Activated naive CD4-positive, alpha-beta T cell treated with anti-CD3 and anti-CD28 coated beads for 36 hours (primary cell): ENCODE measurements around the gene BNIP5. TPM values are rescaled to one million over a fixed set of nuclear protein-coding genes. Genes with fewer than 3 reads are reported as not detected.

Source experiments
- CTCF ChIA-PET: fragments of 350-600 bp; sonication (Branson Sonifier 250); formaldehyde crosslinking; loops from one replicate; lab custom pipeline; 2021; ENCODE audit warnings: antibody characterized with exemption; lab: Charles Lee
- DNase-seq: peaks from one replicate; pipeline ENCODE4 v3.0.0-alpha.2; 2020
- H3K27ac Mint-ChIP-seq: one replicate; pipeline ENCODE4 v1.8.0; 2021; ENCODE audit warnings: mild to moderate bottlenecking, mixed read lengths
- H3K27me3 Mint-ChIP-seq: one replicate; pipeline ENCODE4 v1.8.0; 2021; ENCODE audit warnings: low read depth, mixed read lengths
- H3K36me3 Mint-ChIP-seq: one replicate; pipeline ENCODE4 v1.8.0; 2021; ENCODE audit warnings: low read depth, mixed read lengths
- H3K4me1 Mint-ChIP-seq: one replicate; pipeline ENCODE4 v1.8.0; 2021; ENCODE audit warnings: low read depth, mixed read lengths
- H3K4me3 Mint-ChIP-seq: one replicate; pipeline ENCODE4 v1.8.0; 2021; ENCODE audit warnings: mild to moderate bottlenecking, moderate library complexity, mixed read lengths
- H3K9me3 Mint-ChIP-seq: one replicate; pipeline ENCODE4 v1.8.0; 2021; ENCODE audit warnings: mixed read lengths
- intact Hi-C: fragments of 100-400 bp; cut with micrococcal nuclease; formaldehyde crosslinking; loops from one replicate; pipeline ENCODE4 v1.15.1; 2023
- total RNA-seq, 2 experiments: library from RNA; stranded (reverse); gene quantifications; one replicate each; pipeline ENCODE4 v1.2.3, GENCODE V29; 2021

The BNIP5 gene
- total RNA-seq, 2 experiments from 2014 or later = not detected

GRCh38 chr6:36297051-36297450 is 39.6 kb downstream of the BNIP5 start:
- H3K27me3 Mint-ChIP-seq = no peaks in the 10 kb centered on the region
- intact Hi-C loops = no loop called here
- no peak overlapping the region for H3K27ac Mint-ChIP-seq
- CTCF ChIA-PET = interaction anchor here (0.6 to 0.7 kb wide), 2 partner anchors 62 to 125 kb away, joined by 3 read pairs; no protein-coding TSS in a partner anchor
- no peaks in the 10 kb centered on the region for H3K9me3 Mint-ChIP-seq
- no peak overlapping the region for H3K4me3 Mint-ChIP-seq
- DNase-seq = no peak
- H3K4me1 Mint-ChIP-seq = no peaks in the 10 kb centered on the region
- no peaks in the 10 kb centered on the region for H3K36me3 Mint-ChIP-seq

- Mint-ChIP-seq H3K9me3 (no peaks in the 10 kb centered on the region), H3K36me3 (no peaks in the 10 kb centered on the region), H3K4me1 (no peaks in the 10 kb centered on the region), H3K27ac (no peak overlapping the region), H3K4me3 (no peak overlapping the region), H3K27me3 (no peaks in the 10 kb centered on the region)
- CTCF ChIA-PET = no interaction called here
- intact Hi-C loops = no loop called here
- DNase-seq = no peak
Observed at GRCh38 chr6:36296240-36296639, 40.4 kb downstream of the BNIP5 start.

GRCh38 chr6:36292170-36292569 is 44.5 kb downstream of the BNIP5 start:
- H3K27ac Mint-ChIP-seq = no peak overlapping the region
- no peaks in the 10 kb centered on the region for H3K27me3 Mint-ChIP-seq
- H3K36me3 Mint-ChIP-seq = no peaks in the 10 kb centered on the region
- H3K4me1 Mint-ChIP-seq = peaks cover 6% of the 10 kb centered on the region
- no peaks in the 10 kb centered on the region for H3K9me3 Mint-ChIP-seq
- CTCF ChIA-PET = interaction anchor here (1.5 to 4.2 kb wide), 2 partner anchors 10 to 68 kb away, joined by 3 to 12 read pairs; no protein-coding TSS in a partner anchor
- intact Hi-C loops = no loop called here
- H3K4me3 Mint-ChIP-seq = no peak overlapping the region
- no peak for DNase-seq

- H3K9me3 Mint-ChIP-seq = no peaks in the 10 kb centered on the region
- CTCF ChIA-PET = interaction anchor here (0.6 to 4.2 kb wide), 4 partner anchors 11 to 196 kb away, joined by 3 to 12 read pairs (median 4); no protein-coding TSS in a partner anchor
- no peaks in the 10 kb centered on the region for H3K36me3 Mint-ChIP-seq
- DNase-seq = no peak
- intact Hi-C loops = no loop called here
- H3K4me3 Mint-ChIP-seq = no peak overlapping the region
- no peaks in the 10 kb centered on the region for H3K27me3 Mint-ChIP-seq
- H3K4me1 Mint-ChIP-seq = peaks cover 6% of the 10 kb centered on the region
- no peak overlapping the region for H3K27ac Mint-ChIP-seq
Observed at GRCh38 chr6:36290668-36291620, 45.7 kb downstream of the BNIP5 start.

- CTCF ChIA-PET = interaction anchor here (1.0 to 4.2 kb wide), 2 partner anchors 13 to 17 kb away, joined by 3 to 12 read pairs; no protein-coding TSS in a partner anchor
- H3K27ac Mint-ChIP-seq = no peak overlapping the region
- H3K27me3 Mint-ChIP-seq = peaks cover 8% of the 10 kb centered on the region
- intact Hi-C loops = no loop called here
- no peak for DNase-seq
- peaks cover 6% of the 10 kb centered on the region for H3K4me1 Mint-ChIP-seq
- no peak overlapping the region for H3K4me3 Mint-ChIP-seq
- H3K9me3 Mint-ChIP-seq = no peaks in the 10 kb centered on the region
- H3K36me3 Mint-ChIP-seq = no peaks in the 10 kb centered on the region
Observed at GRCh38 chr6:36289281-36289878, 47.3 kb downstream of the BNIP5 start.

- no peak overlapping the region for H3K4me3 Mint-ChIP-seq
Observed at GRCh38 chr6:36286858-36287257, 49.8 kb downstream of the BNIP5 start.

GRCh38 chr6:36285797-36286196 is 50.9 kb downstream of the BNIP5 start:
- intact Hi-C loops = no loop called here
- H3K27me3 Mint-ChIP-seq = peaks cover 23% of the 10 kb centered on the region

More at GRCh38 chr6:36286858-36287257, 49.8 kb downstream of the BNIP5 start:
- Mint-ChIP-seq H3K36me3 (no peaks in the 10 kb centered on the region), H3K27me3 (peaks cover 20% of the 10 kb centered on the region), H3K27ac (no peak overlapping the region), H3K4me1 (peaks cover 6% of the 10 kb centered on the region), H3K9me3 (no peaks in the 10 kb centered on the region)
- DNase-seq = no peak
- intact Hi-C loops = no loop called here
- CTCF ChIA-PET = interaction anchor here (0.6 to 2.3 kb wide), 6 partner anchors 15 to 192 kb away, joined by 3 to 9 read pairs (median 3); no protein-coding TSS in a partner anchor

GRCh38 chr6:36285187-36285671 is 51.5 kb downstream of the BNIP5 start:
- H3K9me3 Mint-ChIP-seq = no peaks in the 10 kb centered on the region
- CTCF ChIA-PET = interaction anchor here (2.3 kb wide), 1 partner anchor 17 kb away, joined by 9 read pairs; no protein-coding TSS in a partner anchor
- no peak for DNase-seq
- H3K27ac Mint-ChIP-seq = no peak overlapping the region
- H3K4me3 Mint-ChIP-seq = no peak overlapping the region
- H3K36me3 Mint-ChIP-seq = no peaks in the 10 kb centered on the region
- intact Hi-C loops = no loop called here
- H3K27me3 Mint-ChIP-seq = peaks cover 27% of the 10 kb centered on the region
- H3K4me1 Mint-ChIP-seq = peaks cover 6% of the 10 kb centered on the region

More at GRCh38 chr6:36285797-36286196, 50.9 kb downstream of the BNIP5 start:
- CTCF ChIA-PET = interaction anchor here (0.7 to 2.3 kb wide), 3 partner anchors 16 to 144 kb away, joined by 4 to 9 read pairs (median 7); no protein-coding TSS in a partner anchor
- no peak overlapping the region for H3K27ac Mint-ChIP-seq
- H3K9me3 Mint-ChIP-seq = no peaks in the 10 kb centered on the region
- H3K4me1 Mint-ChIP-seq = peaks cover 6% of the 10 kb centered on the region
- DNase-seq = no peak
- no peak overlapping the region for H3K4me3 Mint-ChIP-seq
- H3K36me3 Mint-ChIP-seq = no peaks in the 10 kb centered on the region

- no peaks in the 10 kb centered on the region for H3K9me3 Mint-ChIP-seq
- peaks cover 27% of the 10 kb centered on the region for H3K27me3 Mint-ChIP-seq
- no peaks in the 10 kb centered on the region for H3K36me3 Mint-ChIP-seq
- no peak overlapping the region for H3K27ac Mint-ChIP-seq
- H3K4me1 Mint-ChIP-seq = peaks cover 6% of the 10 kb centered on the region
- no peak overlapping the region for H3K4me3 Mint-ChIP-seq
- no peak for DNase-seq
- intact Hi-C loops = no loop called here
- CTCF ChIA-PET = no interaction called here
Observed at GRCh38 chr6:36284359-36284758, 52.3 kb downstream of the BNIP5 start.

GRCh38 chr6:36283608-36284007 is 53.1 kb downstream of the BNIP5 start:
- peaks cover 6% of the 10 kb centered on the region for H3K4me1 Mint-ChIP-seq
- no peak overlapping the region for H3K4me3 Mint-ChIP-seq
- peaks cover 27% of the 10 kb centered on the region for H3K27me3 Mint-ChIP-seq
- H3K9me3 Mint-ChIP-seq = no peaks in the 10 kb centered on the region
- intact Hi-C loops = no loop called here
- no peak for DNase-seq
- no peak overlapping the region for H3K27ac Mint-ChIP-seq
- CTCF ChIA-PET = no interaction called here
- H3K36me3 Mint-ChIP-seq = no peaks in the 10 kb centered on the region

- intact Hi-C loops = no loop called here
- H3K4me3 Mint-ChIP-seq = no peak overlapping the region
- no peaks in the 10 kb centered on the region for H3K9me3 Mint-ChIP-seq
- H3K27me3 Mint-ChIP-seq = peaks cover 27% of the 10 kb centered on the region
- H3K27ac Mint-ChIP-seq = no peak overlapping the region
- H3K36me3 Mint-ChIP-seq = no peaks in the 10 kb centered on the region
- no peaks in the 10 kb centered on the region for H3K4me1 Mint-ChIP-seq
- no peak for DNase-seq
- CTCF ChIA-PET = no interaction called here
Observed at GRCh38 chr6:36280983-36281382, 55.7 kb downstream of the BNIP5 start.

- Mint-ChIP-seq H3K27ac (no peak overlapping the region), H3K4me3 (no peak overlapping the region), H3K36me3 (no peaks in the 10 kb centered on the region), H3K4me1 (no peaks in the 10 kb centered on the region), H3K9me3 (no peaks in the 10 kb centered on the region), H3K27me3 (peaks cover 23% of the 10 kb centered on the region)
- intact Hi-C loops = no loop called here
- CTCF ChIA-PET = no interaction called here
- no peak for DNase-seq
Observed at GRCh38 chr6:36280467-36280866, 56.2 kb downstream of the BNIP5 start.
